ENCODE results near the gene ARHGAP9. TPM values are rescaled to one million over a fixed set of nuclear protein-coding genes. Genes with fewer than 3 reads are reported as not detected.
"Not testable (repeated sequence)": the region's sequence is repeated elsewhere in the genome, so short reads cannot be mapped to it uniquely, and the experiment has no call there.

ARHGAP9 gene
- total RNA-seq, 2 donors from 2014 or later: 225 to 295 TPM

DNA sequence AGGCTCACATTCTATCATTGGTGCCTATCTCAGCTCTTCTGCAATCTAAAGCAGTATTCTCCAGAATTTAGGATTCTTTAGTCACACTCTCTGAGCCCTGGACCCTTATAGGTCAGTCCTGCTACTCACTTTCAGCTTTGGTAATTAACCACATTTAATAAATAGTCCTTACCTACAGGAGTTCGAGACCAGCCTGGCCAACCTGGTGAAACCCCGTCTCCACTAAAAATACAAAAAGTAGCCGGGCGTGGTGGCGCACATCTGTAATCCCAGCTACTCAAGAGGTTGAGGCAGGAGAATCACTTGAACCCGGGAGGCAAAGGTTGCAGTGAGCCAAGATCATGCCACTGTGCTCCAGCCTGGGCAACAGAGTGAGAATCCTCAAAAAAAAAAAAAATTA, 34.0 kb upstream of the ARHGAP9 start:
- DNase-seq; H3K27me3 Mint-ChIP-seq; ATAC-seq; H3K4me3 Mint-ChIP-seq; H3K27ac Mint-ChIP-seq; H3K9me3 ChIP-seq (ENCODE audit: control insufficient read depth, low read length, poor library complexity, severe bottlenecking): not testable (repeated sequence)
- H3K36me3 Mint-ChIP-seq (ENCODE audit: low read depth): peaks cover 12% of the 10 kb centered on the region
- H3K4me1 Mint-ChIP-seq: peaks cover 14% of the 10 kb centered on the region

DNA sequence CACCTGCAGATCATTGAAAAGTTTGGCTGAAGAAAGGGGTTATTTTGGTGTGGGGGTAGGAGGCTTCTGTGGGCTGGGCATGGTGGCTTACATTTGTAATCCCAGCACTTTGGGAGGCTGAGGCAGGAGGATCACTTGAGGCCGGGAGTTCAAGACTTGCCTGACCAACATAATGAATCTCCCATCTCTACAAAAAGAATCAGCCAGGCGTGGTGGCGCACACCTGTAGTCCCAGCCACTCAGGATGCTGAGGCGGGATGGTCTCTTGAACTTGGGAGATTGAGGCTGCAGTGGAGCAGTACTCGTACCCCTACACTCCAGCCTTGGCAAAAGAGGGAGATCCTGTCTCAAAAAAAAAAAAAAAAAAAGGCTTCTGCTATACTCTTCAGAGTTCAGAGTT, 33.6 kb upstream of the ARHGAP9 start:
- no peaks in the 10 kb centered on the region for H3K9me3 ChIP-seq (ENCODE audit: control insufficient read depth, low read length, poor library complexity, severe bottlenecking)
- no peak for ATAC-seq
- Mint-ChIP-seq H3K36me3 (ENCODE audit: low read depth) (peaks cover 9% of the 10 kb centered on the region), H3K27me3 (no peaks in the 10 kb centered on the region), H3K27ac (no peak overlapping the region), H3K4me1 (peaks cover 10% of the 10 kb centered on the region), H3K4me3 (no peak overlapping the region)
- no peak for DNase-seq

DNA sequence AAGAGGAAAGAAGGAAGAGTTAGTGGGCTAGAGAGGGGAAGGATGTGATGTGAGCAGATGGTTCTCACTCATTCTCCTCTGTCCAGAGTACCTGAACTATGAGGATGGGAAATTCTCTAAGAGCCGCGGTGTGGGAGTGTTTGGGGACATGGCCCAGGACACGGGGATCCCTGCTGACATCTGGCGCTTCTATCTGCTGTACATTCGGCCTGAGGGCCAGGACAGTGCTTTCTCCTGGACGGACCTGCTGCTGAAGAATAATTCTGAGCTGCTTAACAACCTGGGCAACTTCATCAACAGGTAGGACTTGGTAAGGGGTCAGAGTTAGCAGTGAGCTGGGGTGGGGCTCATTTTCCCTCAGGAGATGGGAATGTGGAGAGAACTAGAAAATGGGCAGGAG, 33.0 kb upstream of the ARHGAP9 start:
- peaks cover 8% of the 10 kb centered on the region for H3K36me3 Mint-ChIP-seq (ENCODE audit: low read depth)
- H3K27ac Mint-ChIP-seq: no peak overlapping the region
- peaks cover 7% of the 10 kb centered on the region for H3K4me1 Mint-ChIP-seq
- no peak overlapping the region for H3K4me3 Mint-ChIP-seq
- H3K9me3 ChIP-seq (ENCODE audit: control insufficient read depth, low read length, poor library complexity, severe bottlenecking): no peaks in the 10 kb centered on the region
- no peaks in the 10 kb centered on the region for H3K27me3 Mint-ChIP-seq
- no peak for DNase-seq
- ATAC-seq: no peak

DNA sequence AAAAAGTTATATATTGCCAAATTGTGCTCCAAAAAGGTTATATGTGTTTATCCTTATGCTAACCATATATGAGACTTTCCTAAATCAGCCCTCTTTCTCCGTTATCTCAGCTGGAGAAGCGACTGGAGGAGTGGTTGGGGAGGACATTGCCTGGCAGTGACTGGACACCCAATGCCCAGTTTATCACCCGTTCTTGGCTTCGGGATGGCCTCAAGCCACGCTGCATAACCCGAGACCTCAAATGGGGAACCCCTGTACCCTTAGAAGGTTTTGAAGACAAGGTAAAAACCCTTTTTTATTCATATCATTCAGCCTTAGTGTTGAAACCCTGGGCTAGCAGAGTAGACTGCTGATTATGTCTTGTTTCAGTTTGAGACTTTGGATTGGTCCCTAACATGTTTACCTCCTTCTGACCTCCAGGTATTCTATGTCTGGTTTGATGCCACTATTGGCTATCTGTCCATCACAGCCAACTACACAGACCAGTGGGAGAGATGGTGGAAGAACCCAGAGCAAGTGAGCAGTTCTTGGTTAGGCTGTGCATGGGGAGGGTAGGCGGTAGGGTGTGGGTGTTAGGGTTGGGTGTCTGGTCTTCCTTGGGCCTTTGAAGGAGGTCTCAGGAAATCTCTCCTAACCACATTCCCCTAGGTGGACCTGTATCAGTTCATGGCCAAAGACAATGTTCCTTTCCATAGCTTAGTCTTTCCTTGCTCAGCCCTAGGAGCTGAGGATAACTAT, 32.1 kb upstream of the ARHGAP9 start:
- no peaks in the 10 kb centered on the region for H3K9me3 ChIP-seq (ENCODE audit: control insufficient read depth, low read length, poor library complexity, severe bottlenecking)
- H3K36me3 Mint-ChIP-seq (ENCODE audit: low read depth): peaks cover 8% of the 10 kb centered on the region
- no peaks in the 10 kb centered on the region for H3K27me3 Mint-ChIP-seq
- H3K4me3 Mint-ChIP-seq: no peak overlapping the region
- peaks cover under 1% of the 10 kb centered on the region for H3K4me1 Mint-ChIP-seq
- ATAC-seq (no peak), DNase-seq (no peak)
- peak overlapping the region; percentile 74 for H3K27ac Mint-ChIP-seq

DNA sequence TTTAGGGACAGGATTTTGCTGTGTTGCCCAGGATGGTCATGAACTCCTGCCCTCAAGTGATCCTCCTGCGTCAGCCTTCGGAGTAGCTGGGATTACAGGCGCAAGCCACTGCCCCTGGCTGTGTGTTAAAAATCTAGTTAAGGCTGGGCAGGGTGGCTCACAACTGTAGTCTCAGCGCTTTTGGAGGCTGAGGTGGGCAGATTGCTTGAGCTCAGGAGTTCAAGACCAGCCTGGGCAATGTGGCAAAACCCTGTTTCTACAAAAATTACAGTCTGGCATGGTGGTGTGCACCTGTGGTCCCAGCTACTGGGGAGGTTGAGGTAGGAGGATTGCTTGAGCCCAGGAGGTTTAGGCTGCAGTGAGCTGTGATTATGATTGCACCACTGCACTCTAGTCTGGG, 31.5 kb upstream of the ARHGAP9 start:
- Mint-ChIP-seq H3K36me3 (ENCODE audit: low read depth) (peaks cover 8% of the 10 kb centered on the region), H3K27ac (no peak overlapping the region), H3K4me3 (no peak overlapping the region), H3K4me1 (no peaks in the 10 kb centered on the region), H3K27me3 (no peaks in the 10 kb centered on the region)
- ATAC-seq (no peak), DNase-seq (no peak)
- no peaks in the 10 kb centered on the region for H3K9me3 ChIP-seq (ENCODE audit: control insufficient read depth, low read length, poor library complexity, severe bottlenecking)

DNA sequence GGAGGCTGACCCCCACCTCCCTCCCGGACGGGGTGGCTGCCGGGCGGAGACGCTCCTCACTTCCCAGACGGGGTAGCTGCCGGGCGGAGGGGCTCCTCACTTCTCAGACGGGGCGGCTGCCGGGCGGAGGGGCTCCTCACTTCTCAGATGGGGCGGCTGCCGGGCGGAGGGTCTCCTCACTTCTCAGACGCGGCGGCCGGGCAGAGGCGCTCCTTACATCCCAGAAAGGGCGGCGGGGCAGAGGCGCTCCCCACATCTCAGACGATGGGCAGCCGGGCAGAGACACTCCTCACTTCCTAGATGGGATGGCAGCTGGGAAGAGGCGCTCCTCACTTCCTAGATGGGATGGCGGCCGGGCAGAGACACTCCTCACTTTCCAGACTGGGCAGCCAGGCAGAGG, 28.1 kb upstream of the ARHGAP9 start:
- not testable (repeated sequence) for DNase-seq; ATAC-seq; H3K36me3 Mint-ChIP-seq (ENCODE audit: low read depth); H3K27me3 Mint-ChIP-seq; H3K9me3 ChIP-seq (ENCODE audit: control insufficient read depth, low read length, poor library complexity, severe bottlenecking); H3K4me3 Mint-ChIP-seq; H3K4me1 Mint-ChIP-seq; H3K27ac Mint-ChIP-seq

DNA sequence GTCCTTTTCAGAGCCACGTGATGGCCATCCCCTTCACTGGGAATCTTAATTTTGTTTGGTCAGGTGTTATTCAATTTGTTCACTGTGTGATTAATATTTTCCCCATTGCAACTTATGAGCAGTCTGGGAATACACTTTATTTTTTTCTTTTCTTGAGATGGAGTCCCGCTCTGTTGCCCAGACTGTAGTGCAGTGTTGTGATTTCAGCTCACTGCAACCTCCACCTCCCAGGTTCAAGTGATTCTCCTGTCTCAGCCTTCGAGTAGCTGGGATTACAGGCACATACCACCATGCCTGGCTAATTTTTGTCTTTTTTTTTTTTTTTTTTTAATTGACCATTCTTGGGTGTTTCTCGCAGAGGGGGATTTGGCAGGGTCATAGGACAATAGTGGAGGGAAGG, 26.9 kb upstream of the ARHGAP9 start:
- H3K9me3 ChIP-seq (ENCODE audit: control insufficient read depth, low read length, poor library complexity, severe bottlenecking); H3K4me1 Mint-ChIP-seq; ATAC-seq; H3K27me3 Mint-ChIP-seq; H3K4me3 Mint-ChIP-seq; H3K27ac Mint-ChIP-seq; H3K36me3 Mint-ChIP-seq (ENCODE audit: low read depth); DNase-seq: not testable (repeated sequence)

DNA sequence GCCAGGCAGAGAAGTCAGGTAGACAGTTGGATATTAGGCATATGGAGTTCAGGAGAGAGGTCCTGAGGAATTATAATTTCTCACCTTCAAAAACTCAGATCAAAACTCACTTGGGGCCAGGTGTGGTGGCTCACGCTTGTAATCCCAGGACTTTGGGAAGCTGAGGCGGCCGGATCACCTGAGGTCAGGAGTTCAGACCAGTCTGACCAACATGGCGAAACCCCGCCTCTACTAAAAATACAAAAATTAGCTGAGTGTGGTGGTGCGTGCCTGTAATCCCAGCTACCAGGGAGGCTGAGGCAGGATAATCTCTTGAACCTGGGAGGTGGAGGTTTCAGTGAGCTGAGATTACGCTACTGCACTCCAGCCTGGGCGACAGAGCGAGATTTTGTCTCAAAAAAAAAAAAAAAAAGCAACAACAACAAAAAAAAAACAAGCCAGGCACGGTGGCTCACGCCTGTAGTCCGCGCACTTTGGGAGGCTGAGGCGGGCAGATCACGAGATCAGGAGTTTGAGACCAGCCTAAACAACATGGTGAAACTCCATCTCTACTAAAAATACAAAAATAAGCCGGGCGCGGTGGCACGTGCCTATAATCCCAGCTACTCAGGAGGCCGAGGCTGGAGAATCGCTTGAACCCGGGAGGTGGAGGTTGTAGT, 22.8 kb upstream of the ARHGAP9 start:
- not testable (repeated sequence) for DNase-seq; H3K27ac Mint-ChIP-seq; H3K4me1 Mint-ChIP-seq; H3K4me3 Mint-ChIP-seq; H3K9me3 ChIP-seq (ENCODE audit: control insufficient read depth, low read length, poor library complexity, severe bottlenecking); ATAC-seq; H3K27me3 Mint-ChIP-seq
- H3K36me3 Mint-ChIP-seq (ENCODE audit: low read depth): peaks cover 12% of the 10 kb centered on the region

DNA sequence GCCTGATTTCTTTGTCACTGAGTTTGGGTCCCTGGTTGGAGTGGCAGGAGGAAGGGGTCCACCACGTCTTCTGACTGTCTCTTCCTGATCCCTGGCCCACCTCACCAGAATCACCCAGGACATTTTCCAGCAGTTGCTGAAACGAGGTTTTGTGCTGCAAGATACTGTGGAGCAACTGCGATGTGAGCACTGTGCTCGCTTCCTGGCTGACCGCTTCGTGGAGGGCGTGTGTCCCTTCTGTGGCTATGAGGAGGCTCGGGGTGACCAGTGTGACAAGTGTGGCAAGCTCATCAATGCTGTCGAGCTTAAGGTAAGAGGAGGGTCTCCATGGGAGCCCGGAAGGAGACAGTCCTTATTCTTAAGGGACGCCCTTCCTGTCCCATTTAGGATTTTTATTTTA, 20.5 kb upstream of the ARHGAP9 start:
- H3K4me3 Mint-ChIP-seq: no peak overlapping the region
- H3K4me1 Mint-ChIP-seq: peaks cover 14% of the 10 kb centered on the region
- no peaks in the 10 kb centered on the region for H3K27me3 Mint-ChIP-seq
- ATAC-seq (no peak), DNase-seq (no peak)
- peak overlapping the region; percentile 62 for H3K27ac Mint-ChIP-seq
- no peaks in the 10 kb centered on the region for H3K9me3 ChIP-seq (ENCODE audit: control insufficient read depth, low read length, poor library complexity, severe bottlenecking)
- peaks cover 18% of the 10 kb centered on the region for H3K36me3 Mint-ChIP-seq (ENCODE audit: low read depth)

DNA sequence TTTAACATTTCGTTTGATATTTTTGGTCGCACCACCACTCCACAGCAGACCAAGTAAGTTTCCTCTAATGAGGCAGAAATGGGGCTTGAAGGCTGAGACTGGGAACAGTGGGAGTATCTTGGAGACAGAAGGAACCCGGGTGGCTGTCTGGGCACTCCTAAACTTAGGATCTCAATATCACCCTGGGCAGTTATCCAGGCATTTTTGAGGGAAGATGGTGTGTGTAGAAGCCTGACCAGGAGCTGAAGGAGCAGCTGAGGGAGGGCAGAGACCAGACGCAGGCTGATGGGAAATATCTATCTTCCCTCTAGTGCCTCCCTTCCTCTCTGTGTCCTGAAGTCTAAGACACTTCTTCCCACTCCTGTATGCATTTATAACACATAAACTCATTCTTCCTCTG, 18.9 kb upstream of the ARHGAP9 start:
- no peak overlapping the region for H3K4me3 Mint-ChIP-seq
- H3K9me3 ChIP-seq (ENCODE audit: control insufficient read depth, low read length, poor library complexity, severe bottlenecking): no peaks in the 10 kb centered on the region
- peak overlapping the region; percentile 56 for H3K27ac Mint-ChIP-seq
- no peak for ATAC-seq
- peaks cover 12% of the 10 kb centered on the region for H3K4me1 Mint-ChIP-seq
- H3K27me3 Mint-ChIP-seq: no peaks in the 10 kb centered on the region
- DNase-seq: no peak
- peaks cover 18% of the 10 kb centered on the region for H3K36me3 Mint-ChIP-seq (ENCODE audit: low read depth)

DNA sequence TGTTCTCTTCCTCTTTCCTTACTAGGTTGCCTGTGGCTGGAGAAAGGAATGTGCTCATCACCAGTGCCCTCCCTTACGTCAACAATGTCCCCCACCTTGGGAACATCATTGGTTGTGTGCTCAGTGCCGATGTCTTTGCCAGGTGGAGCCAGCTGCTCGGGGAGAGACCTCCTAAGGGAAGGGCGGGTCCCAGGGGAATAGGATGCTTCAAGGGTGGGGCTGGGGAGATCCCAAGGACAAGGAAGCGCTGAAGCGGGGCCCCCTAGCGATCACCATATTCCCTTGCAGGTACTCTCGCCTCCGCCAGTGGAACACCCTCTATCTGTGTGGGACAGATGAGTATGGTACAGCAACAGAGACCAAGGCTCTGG, 18.5 kb upstream of the ARHGAP9 start:
- peaks cover 12% of the 10 kb centered on the region for H3K4me1 Mint-ChIP-seq
- DNase-seq: no peak
- H3K27me3 Mint-ChIP-seq: no peaks in the 10 kb centered on the region
- H3K9me3 ChIP-seq (ENCODE audit: control insufficient read depth, low read length, poor library complexity, severe bottlenecking): no peaks in the 10 kb centered on the region
- H3K36me3 Mint-ChIP-seq (ENCODE audit: low read depth): peaks cover 18% of the 10 kb centered on the region
- H3K27ac Mint-ChIP-seq: peak overlapping the region; percentile 56
- H3K4me3 Mint-ChIP-seq: no peak overlapping the region
- ATAC-seq: no peak

DNA sequence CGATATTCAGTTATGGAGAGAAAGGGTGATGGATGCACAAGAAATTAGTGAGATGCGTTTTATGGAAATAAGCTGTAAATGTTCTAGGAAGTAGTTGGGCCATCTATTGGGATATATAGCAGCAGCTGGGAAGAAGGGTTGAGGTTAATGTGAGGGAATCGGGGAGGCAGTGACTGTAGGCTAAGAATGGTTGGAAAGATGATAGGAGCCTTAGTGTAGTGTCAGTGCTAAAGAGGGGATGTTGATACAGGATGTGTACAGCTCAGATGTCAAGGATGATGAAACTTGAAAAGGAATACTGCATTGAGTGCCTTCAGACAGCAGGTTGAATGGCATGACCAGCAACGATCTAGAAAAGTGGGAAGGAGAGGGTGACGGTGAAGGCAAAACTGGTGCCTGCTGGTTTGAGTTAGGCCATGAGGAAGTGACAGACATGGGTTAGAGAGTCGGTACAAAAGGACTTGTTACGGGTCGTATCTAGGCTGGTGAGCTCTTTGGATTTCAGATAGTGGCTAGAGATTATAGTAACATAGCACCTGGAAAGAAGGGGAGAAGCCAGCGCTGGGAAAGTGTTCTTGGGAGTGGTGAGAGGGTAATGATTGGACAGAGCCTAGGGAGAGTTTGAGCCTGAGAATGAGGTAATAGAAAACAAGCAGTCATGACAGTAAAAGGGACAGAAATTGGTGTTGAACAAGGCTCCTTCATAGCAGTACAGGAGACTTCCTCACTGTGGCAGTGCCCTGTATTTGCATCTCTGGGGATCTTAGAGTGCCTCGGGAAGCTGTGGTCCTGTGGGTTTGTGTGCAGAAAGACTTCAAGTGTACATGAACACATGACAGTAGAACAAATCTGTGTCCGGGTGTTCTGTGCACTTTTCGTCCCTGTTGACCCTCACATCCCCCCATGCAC, 17.8 kb upstream of the ARHGAP9 start:
- Mint-ChIP-seq H3K4me1 (peaks cover 17% of the 10 kb centered on the region), H3K27me3 (no peaks in the 10 kb centered on the region), H3K36me3 (ENCODE audit: low read depth) (peaks cover 18% of the 10 kb centered on the region), H3K4me3 (no peak overlapping the region), H3K27ac (peak overlapping the region; percentile 56)
- H3K9me3 ChIP-seq (ENCODE audit: control insufficient read depth, low read length, poor library complexity, severe bottlenecking): no peaks in the 10 kb centered on the region
- no peak for ATAC-seq
- no peak for DNase-seq

DNA sequence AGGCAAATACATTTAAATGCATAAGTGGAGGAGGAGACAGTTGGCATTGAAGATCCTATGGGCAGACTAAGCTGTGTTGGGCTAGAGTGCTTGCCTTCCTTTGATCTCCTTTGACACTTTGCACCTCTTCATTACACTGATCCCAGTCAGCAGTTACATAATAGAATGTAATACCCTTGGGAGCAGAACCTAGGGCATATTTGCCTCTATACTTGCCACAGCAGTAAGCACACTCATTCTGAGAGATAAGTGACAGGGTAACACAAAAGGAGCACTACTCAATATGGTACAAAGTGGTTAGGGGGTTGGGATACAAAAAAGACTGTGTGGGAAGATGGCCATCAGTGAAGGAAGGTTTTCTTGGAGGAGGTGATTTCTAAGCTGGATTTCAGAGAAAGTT, 17.2 kb upstream of the ARHGAP9 start:
- Mint-ChIP-seq H3K27me3 (no peaks in the 10 kb centered on the region), H3K27ac (peak overlapping the region; percentile 56), H3K36me3 (ENCODE audit: low read depth) (peaks cover 14% of the 10 kb centered on the region), H3K4me1 (peaks cover 17% of the 10 kb centered on the region), H3K4me3 (no peak overlapping the region)
- no peak for DNase-seq
- no peaks in the 10 kb centered on the region for H3K9me3 ChIP-seq (ENCODE audit: control insufficient read depth, low read length, poor library complexity, severe bottlenecking)
- no peak for ATAC-seq

Measured in T-helper 17 cell (primary cell).